ENCODE data around the gene ANAPC7. TPM values are rescaled to one million over a fixed set of nuclear protein-coding genes. Genes with fewer than 3 reads are reported as not detected.
"Not testable (repeated sequence)": the region's sequence is repeated elsewhere in the genome, so short reads cannot be mapped to it uniquely, and the experiment has no call there.

ANAPC7 gene
- total RNA-seq, 1 donor from 2014 or later, result 19.7 TPM

- not testable (repeated sequence) for DNase-seq (ENCODE audit: low spot score)
Measured at GRCh38 chr12:110378131-110378790, 25.2 kb downstream of the ANAPC7 start.

- DNase-seq (ENCODE audit: low spot score), result no peak
Measured at GRCh38 chr12:110373962-110374611, 29.4 kb downstream of the ANAPC7 start.

- DNase-seq (ENCODE audit: low spot score), result peak; percentile 53
Measured at GRCh38 chr12:110373425-110373824, 30.1 kb downstream of the ANAPC7 start.

- DNase-seq (ENCODE audit: low spot score), result no peak
Measured at GRCh38 chr12:110373025-110373424, 30.5 kb downstream of the ANAPC7 start.

- no peak for DNase-seq (ENCODE audit: low spot score)
Measured at GRCh38 chr12:110372056-110372425, 31.5 kb downstream of the ANAPC7 start.

- no peak for DNase-seq (ENCODE audit: low spot score)
Measured at GRCh38 chr12:110371408-110372055, 32.0 kb downstream of the ANAPC7 start.

- no peak for DNase-seq (ENCODE audit: low spot score)
Measured at GRCh38 chr12:110370732-110371231, 32.7 kb downstream of the ANAPC7 start.

- no peak for DNase-seq (ENCODE audit: low spot score)
Measured at GRCh38 chr12:110369992-110370391, 33.5 kb downstream of the ANAPC7 start.

GRCh38 chr12:110367181-110367864 is 36.2 kb downstream of the ANAPC7 start:
- no peak for DNase-seq (ENCODE audit: low spot score)

GRCh38 chr12:110366321-110367142 is 37.0 kb downstream of the ANAPC7 start:
- DNase-seq (ENCODE audit: low spot score), result no peak

GRCh38 chr12:110365489-110366320 is 37.8 kb downstream of the ANAPC7 start:
- no peak for DNase-seq (ENCODE audit: low spot score)

GRCh38 chr12:110361216-110361615 is 42.3 kb downstream of the ANAPC7 start:
- DNase-seq (ENCODE audit: low spot score), result no peak

- DNase-seq (ENCODE audit: low spot score), result not testable (repeated sequence)
Measured at GRCh38 chr12:110358384-110359097, 45.0 kb downstream of the ANAPC7 start.

GRCh38 chr12:110355073-110355472 is 48.4 kb downstream of the ANAPC7 start:
- no peak for DNase-seq (ENCODE audit: low spot score)

- no peak for DNase-seq (ENCODE audit: low spot score)
Measured at GRCh38 chr12:110354172-110354780, 49.2 kb downstream of the ANAPC7 start.

- no peak for DNase-seq (ENCODE audit: low spot score)
Measured at GRCh38 chr12:110353211-110353965, 50.1 kb downstream of the ANAPC7 start.

- DNase-seq (ENCODE audit: low spot score), result no peak
Measured at GRCh38 chr12:110352401-110352800, 51.1 kb downstream of the ANAPC7 start.

GRCh38 chr12:110351119-110351518 is 52.4 kb downstream of the ANAPC7 start:
- no peak for DNase-seq (ENCODE audit: low spot score)
